ENCODE data around the gene PAF1.
A peak's percentile ranks its signal among the peaks of the same experiment; 100 is the strongest.

PAF1 gene

DNA sequence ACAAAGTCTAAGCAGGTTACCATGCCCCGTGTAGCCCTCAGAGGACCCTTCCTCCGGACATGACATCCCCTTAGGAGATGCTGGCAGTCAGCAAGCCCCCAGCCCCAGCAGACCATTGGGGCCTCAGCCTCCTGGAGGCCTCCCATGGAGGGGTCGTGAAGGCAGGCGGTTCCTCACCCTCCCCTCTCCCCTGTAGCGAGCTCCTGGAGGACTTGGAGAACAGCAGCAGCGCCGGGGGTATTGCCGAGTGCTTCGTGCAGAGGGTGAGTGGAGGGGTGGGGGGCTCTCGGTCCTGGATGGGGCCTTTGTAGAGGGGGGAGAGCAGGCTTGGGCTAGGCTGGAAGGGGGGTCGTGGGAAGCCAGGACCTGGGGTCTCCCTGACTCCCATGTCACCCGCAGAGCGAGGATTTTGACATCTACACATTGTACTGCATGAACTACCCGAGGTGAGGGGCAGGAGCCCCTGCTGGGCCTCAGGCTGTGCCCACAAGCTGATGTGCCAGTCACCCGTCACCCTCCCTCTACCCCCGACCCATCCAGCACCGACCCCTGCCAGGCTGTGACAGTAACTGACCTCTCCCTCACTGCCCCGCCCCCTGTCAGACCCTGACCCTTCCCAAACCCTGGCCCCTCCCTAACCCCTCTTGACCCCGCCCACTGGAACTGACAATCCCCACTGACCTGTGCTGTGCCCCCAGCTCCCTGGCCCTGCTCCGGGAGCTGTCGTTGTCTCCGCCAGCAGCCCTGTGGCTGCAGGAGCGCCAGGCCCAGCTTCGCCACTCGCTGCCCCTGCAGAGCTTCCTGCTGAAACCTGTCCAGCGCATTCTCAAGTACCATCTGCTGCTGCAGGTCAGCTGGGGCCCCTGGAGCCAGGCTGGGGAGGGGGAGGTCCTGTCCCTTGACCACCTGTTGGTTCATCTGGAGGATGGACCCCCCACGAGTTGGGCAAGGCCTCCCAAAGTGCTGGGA, 25.5 kb upstream of the PAF1 start:
- no peak for DNase-seq

- DNase-seq = no peak
These were observed 24.5 kb upstream of the PAF1 start for GRCh38 chr19:39415111-39416046.

DNA sequence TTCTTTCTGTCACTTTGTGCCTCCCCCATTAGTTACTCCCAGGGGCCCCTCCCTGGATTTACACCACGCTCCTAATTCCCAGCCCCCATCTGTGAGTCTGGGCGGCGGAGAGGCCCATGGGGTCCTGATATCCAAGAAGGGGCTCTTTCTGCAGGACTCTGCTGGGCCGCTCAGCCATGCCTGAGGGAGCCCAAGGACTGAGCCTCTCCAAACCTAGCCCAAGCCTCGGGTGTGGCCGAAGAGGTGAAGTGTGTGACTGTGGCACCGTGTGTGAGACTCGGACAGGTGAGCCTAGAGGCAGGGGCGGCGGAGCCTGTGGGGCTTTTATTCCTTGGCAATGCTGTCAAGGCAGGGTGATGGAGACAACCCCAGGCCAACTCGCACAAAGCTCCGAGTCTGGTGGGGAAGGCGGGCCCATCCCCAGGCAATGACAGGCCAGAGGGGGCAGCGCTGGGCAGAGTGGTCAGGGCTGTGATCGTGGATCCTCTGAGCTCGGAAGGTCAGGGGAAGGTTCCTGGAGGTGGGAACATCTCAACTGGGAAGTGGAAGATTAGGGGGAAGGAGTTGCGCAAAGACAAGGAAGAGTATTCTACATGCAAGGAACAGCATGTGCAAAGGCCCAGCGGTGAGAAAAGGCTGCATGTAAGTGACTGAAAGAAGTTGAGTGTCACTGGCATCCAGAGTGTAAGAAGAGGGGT, 23.2 kb upstream of the PAF1 start:
- DNase-seq = peak; percentile 55

DNA sequence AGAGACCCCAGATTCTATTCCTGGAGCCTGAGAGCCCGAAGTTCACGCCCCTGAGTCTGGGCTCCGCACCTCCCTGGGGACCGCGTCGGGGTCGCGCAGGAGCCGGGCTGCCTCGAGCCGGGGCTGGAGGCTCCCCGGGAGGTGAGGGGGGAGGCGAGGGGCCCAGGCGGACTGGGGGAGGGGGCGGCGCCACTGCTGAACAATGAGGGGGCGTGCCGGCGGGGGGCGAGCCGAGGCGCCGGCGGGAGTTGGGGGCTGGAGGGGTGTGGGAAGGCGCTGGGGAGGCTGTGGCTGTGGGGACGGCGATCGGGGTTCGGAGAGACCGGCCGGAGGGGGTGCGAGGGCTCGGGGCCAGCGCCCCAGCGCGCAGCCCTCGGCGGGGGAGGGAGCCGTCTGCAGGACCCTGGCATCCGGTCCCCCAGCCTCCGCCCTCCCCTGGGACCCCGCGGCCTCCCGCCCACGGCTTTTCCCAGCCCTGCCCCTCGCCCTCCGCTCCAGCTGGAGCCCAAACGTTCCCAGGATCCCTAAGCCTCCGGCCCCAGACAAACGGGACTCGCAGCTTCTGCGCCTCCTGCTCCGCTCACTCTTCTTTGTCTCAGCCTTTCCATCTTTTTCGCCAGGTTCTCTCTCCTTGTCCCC, 22.5 kb upstream of the PAF1 start:
- DNase-seq = peak; percentile 30

DNA sequence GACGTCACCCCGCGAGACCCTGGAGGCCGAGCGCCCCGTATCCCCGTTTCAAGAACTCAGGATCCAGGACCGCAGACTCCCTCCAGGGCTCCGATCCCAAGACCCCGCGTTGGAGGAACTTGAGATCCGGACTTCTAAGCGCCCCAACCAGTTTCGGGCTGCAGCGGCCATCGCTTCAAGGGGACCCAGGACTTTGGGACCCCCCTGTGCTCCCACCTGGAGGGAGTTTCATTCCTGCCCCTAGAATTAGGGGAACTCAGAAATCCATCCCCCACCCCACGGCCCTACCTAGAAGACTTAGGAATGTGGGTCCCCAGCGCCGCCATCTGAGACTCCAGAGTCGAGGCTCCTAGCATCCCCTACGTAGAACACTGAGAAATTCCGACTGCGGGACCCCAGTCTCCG, 22.0 kb upstream of the PAF1 start:
- peak; percentile 42 for DNase-seq

DNA sequence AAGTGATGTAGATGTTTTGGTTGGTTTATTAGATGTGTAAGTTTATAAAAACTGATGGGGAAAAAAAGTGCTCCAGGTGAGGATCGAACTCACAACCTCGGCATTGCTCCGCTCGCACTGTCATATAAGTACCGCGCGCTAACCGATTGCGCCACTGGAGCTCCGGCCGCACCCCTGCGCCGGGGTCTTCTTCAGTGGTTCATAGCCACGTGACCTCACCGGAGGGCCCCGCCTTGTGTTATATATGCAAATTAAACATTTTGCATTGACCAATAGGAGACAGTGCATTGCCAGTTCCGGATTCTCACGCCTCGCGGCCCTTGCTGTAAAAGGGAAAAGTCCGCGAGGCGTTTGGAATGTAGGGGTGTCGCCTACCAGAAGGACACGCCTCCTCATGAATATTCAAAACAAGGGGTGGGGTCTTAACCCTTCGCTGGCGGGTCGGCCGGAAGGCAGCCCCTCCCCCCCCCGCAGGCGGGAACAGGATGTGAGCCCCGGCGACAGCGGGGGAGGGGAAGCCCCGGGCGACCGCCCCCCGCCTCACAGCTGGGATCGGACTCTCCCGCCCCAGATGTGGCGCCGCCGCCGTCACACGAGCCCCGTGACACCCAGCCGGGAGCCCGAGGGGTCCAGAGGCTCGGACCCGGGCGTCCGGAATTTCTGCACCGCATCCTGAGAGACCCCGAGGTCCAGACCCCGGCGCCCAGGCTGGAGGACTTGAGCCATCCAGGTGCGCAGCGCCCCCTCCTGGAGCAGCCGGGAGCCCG, 21.4 kb upstream of the PAF1 start, which contains the start of gene PLEKHG2:
TSS of gene PLEKHG2 (plus strand) at position 570 of the 767 bp plus-strand sequence. CDS start 1,418 bp downstream, outside the sequence.
- DNase-seq = peak; percentile 99

DNA sequence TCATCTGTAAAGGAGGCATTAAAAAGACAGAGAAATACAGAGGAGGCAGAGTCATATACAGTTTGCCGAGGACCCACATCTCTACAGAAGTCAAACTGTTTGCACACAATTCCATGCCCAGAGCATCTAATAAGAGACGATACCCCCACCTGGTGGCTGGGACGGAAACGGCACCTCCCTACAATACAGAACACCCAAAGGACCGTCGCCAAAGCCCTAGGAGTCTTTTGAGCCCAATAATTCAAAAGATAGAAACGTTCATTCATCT, 20.9 kb upstream of the PAF1 start:
- peak; percentile 96 for DNase-seq

DNA sequence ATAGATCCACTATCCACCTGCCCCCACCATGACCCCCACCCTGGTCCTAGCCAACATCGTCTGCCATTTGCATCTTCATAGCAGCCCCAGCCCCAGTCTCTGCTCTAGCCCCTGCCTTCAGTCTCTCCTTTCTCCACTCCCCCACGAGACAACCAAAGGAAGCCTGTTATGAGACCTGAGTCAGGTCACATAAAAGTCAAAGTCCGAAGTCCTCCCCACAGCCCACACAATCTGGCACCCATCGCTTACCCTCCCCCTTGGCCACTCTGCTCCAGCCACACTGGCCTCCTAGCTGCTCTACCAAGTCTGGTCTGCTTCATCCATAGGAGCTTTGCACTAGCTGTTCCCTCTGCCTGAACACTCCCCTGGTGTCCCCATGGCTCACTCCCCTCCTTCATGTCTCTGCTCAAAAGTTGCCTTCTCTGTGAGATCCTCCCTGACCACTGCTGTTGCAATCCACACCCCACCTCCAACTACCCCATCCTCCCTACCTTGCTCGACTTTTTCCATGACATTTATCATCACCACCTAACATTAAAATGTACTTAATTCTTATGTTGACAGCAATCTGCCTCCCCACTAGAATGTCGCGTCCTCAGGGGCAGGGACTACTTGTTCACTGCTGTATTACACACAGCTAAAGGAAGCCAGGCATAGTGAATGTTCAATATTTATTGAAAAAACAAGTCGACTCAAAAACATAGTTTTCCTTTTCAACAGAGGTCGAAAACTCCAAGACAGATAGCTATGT, 20.4 kb upstream of the PAF1 start:
- peak; percentile 73 for DNase-seq

DNA sequence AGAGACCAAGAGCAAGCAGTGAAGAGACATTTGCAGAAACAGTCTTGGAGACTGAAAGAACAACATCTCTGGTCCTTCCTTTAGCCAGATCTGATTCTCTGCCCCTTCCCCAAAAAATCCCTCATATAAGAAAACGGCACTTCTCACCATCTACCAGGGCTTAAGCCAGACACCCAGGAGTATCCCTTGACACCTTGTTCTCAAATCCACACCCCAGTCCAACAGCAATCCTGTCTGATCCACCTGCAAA, 19.9 kb upstream of the PAF1 start:
- no peak for DNase-seq

DNA sequence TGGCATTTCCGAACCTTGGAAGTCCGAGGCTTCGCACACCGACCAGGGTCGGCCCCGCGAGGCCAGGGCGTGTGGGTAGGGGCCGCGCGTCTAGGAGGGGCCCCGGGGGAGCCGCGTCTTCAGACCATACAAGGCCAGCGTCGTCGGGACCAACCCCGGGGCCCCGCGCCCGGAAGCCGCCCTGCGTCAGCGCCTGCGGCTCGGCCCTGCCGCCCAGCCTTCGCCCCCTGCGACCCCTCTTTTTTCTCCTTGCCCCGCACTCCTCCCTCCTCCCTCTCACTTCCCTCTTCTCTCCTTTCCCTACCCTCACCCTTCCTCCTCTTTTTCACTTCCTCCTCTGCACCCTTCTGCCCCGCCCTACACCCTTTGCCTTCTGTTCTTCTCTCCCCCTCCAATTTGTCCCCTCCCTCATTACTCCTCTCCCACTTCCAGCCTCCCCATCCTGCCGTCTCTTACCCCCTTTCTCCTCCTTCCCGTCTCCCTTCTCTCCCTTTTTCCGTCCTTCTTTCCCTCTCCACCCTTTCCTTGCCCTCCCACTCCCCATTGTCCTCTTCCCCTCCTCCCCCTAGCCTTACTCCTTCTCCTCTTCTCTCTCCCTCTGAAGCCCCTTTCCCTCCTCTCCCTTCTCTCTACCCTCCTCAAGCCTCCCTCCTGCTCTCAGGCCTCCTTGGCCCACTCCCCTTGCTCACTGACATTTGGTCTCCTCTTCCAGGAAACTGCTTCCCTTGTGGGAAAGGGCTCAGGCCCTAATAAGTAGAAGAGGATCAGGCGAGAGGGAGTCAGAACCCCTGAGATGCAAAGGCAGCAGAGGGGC, 19.3 kb upstream of the PAF1 start:
- peak; percentile 90 for DNase-seq

DNA sequence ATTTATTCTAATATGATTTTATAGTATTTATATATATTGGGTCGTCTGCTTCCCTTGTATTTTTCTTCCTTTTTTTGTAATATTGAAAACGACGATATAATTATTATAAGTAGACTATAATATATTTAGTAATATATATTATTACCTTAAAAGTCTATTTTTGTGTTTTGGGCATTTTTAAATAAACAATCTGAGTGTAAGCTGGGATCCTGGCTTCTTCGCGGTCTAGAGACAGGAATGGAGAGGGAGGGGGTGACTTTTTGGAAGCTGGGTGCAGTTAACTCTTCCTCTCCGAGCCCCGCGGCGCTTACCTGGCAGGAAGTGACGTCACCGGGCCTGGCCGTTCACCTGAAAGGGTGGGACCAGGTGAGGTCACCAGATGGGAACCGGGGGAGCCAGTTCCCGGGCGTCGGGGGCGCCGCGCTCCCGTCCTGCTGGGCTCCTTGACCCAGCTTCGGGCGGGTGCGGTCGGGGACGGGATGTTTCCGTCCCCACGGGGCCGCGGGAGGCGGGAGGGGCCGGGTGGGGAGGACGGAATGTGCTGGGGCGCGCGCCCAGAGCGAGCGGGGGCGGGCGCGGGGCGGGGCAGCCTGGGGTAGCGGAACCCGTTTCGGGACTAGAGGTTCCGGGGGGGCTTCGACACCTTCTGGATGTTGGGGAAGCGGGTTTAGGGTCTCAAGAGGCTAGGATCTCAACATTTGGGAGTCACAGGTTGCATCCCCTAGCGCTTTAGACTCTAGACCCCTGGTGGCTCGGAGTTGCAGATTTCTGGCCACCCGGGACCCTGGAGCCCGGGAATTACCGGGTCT, 18.5 kb upstream of the PAF1 start:
- DNase-seq = peak; percentile 91

DNA sequence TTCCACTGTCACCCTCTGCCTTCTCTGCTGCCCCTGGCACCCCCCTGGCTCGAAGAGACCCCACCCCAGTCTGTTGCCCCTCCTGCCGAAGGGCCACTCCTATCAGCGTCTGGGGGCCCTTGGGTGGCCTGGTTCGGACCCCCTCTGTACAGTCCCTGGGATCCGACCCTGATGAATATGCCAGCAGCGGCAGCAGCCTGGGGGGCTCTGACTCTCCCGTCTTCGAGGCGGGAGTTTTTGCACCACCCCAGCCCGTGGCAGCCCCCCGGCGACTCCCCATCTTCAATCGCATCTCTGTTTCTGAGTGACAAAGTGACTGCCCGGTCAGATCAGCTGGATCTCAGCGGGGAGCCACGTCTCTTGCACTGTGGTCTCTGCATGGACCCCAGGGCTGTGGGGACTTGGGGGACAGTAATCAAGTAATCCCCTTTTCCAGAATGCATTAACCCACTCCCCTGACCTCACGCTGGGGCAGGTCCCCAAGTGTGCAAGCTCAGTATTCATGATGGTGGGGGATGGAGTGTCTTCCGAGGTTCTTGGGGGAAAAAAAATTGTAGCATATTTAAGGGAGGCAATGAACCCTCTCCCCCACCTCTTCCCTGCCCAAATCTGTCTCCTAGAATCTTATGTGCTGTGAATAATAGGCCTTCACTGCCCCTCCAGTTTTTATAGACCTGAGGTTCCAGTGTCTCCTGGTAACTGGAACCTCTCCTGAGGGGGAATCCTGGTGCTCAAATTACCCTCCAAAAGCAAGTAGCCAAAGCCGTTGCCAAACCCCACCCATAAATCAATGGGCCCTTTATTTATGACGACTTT, 17.7 kb upstream of the PAF1 start:
- peak; percentile 68 for DNase-seq

DNA sequence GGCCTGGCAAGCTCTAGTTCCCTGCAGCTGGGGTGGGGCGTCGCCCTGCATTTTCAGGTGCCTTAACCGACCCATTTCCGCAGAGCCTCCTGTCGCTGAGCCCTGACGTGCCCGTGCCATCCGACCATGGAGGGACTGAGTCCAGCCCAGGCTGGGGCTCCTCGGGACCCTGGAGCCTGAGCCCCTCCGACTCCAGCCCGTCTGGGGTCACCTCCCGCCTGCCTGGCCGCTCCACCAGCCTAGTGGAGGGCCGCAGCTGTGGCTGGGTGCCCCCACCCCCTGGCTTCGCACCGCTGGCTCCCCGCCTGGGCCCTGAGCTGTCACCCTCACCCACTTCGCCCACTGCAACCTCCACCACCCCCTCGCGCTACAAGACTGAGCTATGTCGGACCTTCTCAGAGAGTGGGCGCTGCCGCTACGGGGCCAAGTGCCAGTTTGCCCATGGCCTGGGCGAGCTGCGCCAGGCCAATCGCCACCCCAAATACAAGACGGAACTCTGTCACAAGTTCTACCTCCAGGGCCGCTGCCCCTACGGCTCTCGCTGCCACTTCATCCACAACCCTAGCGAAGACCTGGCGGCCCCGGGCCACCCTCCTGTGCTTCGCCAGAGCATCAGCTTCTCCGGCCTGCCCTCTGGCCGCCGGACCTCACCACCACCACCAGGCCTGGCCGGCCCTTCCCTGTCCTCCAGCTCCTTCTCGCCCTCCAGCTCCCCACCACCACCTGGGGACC, 16.9 kb upstream of the PAF1 start:
- peak; percentile 53 for DNase-seq

DNA sequence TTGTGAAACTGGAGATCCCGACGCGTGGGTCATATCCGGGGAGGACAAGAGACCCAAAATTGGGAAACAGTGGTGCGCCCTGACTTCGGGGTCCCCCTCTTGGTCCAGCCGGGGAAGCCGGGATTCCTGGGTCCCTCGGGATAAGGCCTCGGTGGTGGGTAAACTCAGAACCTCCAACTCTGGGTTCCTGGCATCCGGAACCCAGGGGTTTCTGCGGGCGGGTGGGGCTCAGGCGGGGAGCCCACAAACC, 16.4 kb upstream of the PAF1 start:
- no peak for DNase-seq

DNA sequence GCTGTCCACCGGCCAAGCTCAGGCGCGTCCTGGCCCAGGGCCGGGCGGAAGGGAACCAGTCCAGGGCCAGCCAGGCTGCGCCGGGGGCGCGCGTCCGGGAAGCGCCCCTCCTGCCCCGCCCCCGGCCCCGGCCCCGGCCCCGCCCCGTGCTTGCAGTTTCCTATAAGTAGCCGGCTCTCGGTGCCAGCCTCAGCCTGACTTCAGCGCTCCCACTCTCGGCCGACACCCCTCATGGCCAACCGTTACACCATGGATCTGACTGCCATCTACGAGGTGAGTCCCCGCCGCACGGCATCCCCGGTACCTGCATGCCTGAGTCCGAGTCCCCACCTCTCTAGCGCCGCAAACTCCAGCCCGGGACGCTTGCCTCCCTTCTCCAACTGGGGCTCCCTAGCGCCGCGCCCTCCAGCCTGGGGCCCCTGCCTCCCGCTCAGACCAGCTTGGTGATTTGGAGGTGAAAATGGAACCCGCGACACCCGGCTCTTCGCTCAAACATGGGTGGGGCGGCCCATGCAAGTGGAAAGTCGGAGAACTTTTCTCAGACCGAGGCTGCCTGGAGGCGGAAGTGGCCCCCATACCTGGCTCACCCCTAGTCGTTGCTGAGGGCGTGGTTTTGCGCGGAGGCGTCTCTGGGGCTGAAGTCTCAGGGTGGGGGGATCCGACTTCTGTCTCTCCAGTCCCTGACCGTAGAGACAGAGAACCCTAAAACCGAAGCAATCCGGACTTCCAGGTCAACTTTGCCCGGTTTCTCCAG, 15.9 kb upstream of the PAF1 start, which contains the start of gene ZFP36:
TSS of gene ZFP36 (plus strand) at position 192 of the 754 bp plus-strand sequence. CDS start at position 250, 58 bp downstream.
- peak; percentile 96 for DNase-seq

DNA sequence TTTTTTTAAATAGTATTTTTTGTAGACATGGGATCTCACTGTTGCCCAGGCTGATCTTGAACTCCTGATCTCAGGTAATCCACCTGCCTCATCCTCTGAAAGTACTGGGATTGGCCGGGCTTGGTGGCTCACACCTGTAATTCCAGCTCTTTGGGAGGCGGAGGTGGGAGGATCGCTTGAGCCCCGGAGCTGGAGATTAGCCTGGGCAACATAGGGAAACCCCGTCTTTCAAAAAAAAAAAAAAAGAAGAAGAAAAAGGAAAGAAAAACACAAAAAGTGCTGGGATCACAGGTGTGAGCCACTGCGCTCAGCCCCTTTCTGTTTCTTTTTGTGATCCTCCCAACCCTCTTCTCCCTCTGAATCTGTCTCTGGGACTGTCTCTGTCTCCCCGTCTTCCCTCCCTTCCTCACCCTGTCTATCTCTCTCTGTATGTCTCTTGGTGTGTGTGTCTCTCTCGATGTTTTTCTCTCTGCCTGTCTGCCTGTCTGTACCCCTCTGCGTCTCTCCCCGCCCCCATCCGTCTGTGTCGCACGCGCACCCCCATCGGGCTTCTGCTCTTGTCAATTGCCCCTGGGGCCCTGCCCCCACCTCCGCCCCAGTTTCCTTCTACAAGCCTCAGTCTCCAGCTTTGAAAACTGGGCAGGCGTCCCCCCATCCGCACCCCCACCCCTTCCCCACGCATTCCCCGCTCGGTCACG, 15.2 kb upstream of the PAF1 start:
- no peak for DNase-seq
